Measurements from ENCODE around the gene TMEM236.

TMEM236 gene

GRCh38 chr10:17788646-17789045 lies 36.6 kb downstream of the TMEM236 start:
- no peak for DNase-seq

- no peak for DNase-seq
Measured at GRCh38 chr10:17789396-17789795, 37.4 kb downstream of the TMEM236 start.

GRCh38 chr10:17790651-17791050 lies 38.6 kb downstream of the TMEM236 start:
- no peak for DNase-seq

GRCh38 chr10:17792991-17793390 lies 41.0 kb downstream of the TMEM236 start:
- DNase-seq: no peak

DNA sequence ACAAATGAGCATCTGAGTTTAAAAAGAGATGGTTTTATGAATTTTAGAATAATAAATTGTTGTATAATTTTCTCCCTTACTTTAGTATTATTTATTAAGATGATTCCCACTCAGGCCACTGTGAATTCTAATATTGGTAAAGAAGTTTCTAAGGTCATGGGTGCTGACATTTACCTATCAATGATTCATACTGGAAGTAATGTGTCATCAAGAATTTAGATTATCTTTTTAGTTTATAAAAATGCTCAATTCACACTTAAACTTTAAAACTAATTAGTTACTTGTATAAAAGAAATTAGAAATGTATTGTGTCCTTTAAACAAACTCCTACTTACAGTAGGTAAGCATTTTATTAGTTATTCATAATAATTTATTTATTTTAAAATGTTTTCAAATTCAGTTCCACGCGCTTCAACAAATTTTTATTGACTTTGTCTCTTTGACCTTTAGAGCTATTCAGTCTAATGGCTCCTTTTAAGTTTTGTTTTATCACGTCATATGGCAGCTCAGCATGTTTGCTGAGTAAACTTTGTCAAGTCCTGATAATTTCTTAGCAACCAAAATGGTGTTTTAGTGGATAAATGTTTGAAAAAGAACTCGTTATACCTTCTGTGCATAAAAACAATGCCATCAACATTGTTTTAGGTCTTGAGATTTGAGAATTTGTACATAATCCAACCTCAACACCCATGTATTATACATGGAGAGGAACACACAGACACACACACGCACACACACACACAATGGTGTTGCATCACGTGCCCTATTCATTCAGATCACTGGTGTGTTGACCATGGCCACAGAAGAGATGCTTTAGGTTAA lies 42.0 kb downstream of the TMEM236 start:
- DNase-seq: no peak

DNA sequence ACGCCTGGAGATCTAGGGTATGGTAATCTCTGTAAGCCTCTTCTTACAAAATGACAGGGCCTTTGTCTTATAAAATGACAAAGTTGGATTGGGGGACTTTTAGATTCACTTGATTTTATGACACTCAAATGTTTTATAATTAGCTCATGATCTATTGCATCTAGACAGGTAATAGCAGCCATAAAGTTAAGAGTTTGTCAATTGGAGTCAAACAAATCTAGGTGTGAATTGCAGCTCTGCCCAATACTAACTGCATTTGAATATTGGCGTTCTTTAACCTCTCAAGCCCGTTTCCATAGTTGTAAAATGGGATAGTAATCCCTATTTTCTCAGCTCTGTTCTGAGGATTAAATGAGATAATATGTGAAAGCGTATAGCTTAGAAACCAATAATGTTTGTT lies 43.1 kb downstream of the TMEM236 start:
- no peak for DNase-seq

DNA sequence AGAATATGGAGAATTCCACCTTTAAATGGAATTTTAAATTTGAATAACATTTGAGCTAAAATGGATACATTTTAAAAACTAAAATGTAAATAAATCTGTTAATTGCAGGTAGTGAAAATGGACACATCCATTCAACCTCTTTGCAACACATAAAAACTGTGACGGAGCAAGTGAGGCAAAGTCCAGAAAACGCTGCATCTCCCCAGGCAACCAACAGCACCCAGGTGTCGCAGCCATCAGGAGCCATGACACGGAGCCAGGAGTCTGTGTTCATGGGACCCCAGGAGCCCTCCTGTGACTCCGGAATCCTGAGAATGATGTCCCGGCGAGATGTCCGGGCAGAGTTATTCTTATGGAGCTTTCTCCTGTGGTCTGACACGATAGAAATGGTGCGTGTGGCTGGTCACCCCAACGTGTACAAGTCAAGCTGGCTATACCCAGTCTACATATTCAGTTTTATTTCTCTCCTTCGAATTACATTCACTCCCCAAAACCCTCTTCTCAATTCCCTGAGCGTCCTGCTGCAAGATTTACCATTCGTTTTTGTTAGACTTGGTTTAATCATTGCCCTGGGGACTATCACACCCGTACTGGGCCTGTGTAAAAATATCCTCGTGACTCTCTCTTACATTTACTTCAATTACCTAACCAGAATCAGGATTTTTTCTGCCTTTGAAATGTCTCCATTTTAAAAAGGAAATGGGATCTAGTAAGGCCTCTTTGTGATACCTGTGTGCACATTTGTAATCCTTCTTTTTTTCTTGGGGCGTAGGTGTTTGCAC lies 44.0 kb downstream of the TMEM236 start:
- DNase-seq: no peak

DNA sequence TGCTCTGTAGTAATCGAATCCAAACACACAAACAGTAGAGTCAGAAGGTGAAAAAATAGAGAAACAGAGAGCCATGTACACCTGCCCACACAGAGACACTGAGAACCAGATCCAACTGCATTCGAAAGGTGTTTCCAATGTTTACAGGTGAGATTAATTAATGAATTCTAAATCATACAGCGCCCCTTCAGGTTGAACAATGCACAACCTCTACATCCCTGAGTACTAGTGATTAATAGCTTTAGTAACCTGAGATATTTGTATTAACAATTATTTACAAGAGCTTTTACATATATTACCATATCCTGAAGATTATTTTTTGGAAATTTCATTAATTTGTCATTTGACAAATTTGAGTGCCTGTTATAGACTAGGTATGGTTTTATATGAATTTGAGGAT lies 49.5 kb downstream of the TMEM236 start:
- DNase-seq: no peak

DNA sequence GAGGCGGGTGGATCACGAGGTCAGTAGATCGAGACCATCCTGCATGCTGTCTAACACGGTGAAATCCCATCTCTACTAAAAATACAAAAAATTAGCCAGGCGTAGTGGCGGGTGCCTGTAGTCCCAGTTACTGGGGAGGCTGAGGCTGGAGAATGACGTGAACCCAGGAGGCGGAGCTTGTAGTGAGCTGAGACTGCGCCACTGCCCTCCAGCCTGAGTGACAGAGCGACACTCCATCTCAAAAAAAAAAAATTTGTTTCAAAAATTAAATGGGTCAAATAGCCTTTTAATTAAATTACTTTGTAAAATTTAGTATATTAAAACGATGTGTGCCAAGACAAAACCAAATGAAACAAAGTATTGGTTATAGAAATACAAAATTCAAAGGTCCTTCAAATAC lies 50.3 kb downstream of the TMEM236 start:
- DNase-seq: no peak

DNA sequence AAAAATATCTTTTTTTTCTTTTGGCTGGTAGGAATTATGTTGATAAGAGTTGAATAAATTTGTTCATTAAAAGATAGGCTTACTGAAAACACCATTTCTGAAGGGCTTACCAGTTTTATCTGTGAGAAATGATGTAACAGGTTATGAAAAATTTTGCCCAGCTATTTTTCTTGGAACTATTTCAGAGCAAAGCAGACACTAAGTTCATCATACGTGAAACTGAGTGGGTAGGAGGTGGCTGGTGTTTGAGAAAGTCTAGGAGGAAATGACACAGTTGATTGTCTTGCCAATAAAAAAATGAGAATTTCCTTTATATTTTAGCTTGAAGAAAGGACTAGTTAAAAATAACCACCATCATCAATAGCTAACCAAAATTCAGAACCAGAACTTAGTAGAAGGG lies 51.0 kb downstream of the TMEM236 start:
- DNase-seq: no peak

- no peak for DNase-seq
Measured at GRCh38 chr10:17805330-17805729, 53.3 kb downstream of the TMEM236 start.

- no peak for DNase-seq
Measured at GRCh38 chr10:17805921-17806577, 54.0 kb downstream of the TMEM236 start.

DNA sequence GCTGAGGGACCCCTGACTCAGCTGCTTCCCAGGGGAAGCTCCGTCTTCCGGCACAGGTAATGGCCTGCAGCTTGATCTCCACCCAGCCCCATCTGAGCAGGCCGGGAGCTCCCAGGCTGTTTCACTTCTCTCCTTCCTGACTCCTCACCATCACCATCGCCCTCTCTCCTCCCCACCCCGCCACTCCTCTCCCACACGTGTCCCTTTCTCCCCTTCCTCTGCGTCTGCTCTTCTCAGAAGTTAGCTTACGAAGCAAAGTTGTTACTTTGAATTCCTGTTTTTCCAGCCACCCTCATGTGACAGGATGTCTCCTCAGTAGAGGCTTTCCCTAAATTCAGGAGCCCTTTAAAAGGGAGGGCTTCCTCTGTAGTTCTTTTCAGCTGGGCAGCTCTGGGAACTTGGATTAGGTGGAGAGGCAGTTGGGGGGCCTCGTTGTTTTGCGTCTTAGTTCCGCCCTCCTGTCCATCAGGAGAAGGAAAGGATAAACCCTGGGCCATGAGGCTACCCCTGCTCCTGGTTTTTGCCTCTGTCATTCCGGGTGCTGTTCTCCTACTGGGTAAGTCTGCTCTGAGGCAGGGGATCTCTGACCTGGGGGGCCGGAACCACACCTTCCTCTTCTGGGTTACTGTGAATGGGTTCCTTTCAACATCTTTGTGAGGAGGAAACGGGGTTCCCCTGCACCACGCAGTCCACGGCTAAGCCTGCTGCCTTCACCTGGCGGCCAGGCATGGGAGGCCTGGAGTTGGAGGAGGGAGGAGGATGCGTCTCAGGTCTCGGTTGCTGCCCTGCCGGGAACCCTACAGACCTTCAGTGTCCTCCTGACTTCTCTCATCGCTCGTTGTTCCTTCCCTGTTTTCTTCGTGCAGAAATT lies 57.2 kb downstream of the TMEM236 start, which contains the start of gene MRC1:
TSS of gene MRC1 (plus strand) at position 378 of the 871 bp plus-strand sequence. CDS start at position 496, 118 bp downstream.
- no peak for DNase-seq

GRCh38 chr10:17811146-17811865 lies 59.3 kb downstream of the TMEM236 start:
- no peak for DNase-seq

- no peak for DNase-seq
Measured at GRCh38 chr10:17814973-17815372, 63.0 kb downstream of the TMEM236 start.

- DNase-seq: no peak
Measured at GRCh38 chr10:17816199-17816598, 64.2 kb downstream of the TMEM236 start.

GRCh38 chr10:17817316-17817715 lies 65.3 kb downstream of the TMEM236 start:
- DNase-seq: no peak

DNA sequence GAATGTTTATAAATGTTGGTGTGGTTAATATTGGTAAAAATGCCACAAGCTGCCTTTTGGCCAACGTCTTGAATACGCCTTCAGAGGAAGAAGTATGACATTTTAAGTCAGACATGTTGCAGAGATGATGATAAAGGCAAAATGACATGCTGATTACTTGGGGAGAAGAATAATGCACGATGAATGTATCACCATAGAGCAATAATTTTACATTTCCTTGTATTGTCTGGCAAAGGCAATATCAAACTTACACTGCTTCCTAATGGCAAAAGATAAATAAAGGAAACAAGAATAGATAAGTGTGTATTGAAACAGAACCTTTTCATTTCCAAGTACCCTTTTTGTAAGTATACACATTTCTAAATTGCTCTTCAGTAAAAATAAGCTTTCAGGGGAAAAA lies 65.8 kb downstream of the TMEM236 start:
- no peak for DNase-seq

GRCh38 chr10:17819836-17820235 lies 67.8 kb downstream of the TMEM236 start:
- DNase-seq: no peak

GRCh38 chr10:17820943-17821342 lies 68.9 kb downstream of the TMEM236 start:
- no peak for DNase-seq

DNA sequence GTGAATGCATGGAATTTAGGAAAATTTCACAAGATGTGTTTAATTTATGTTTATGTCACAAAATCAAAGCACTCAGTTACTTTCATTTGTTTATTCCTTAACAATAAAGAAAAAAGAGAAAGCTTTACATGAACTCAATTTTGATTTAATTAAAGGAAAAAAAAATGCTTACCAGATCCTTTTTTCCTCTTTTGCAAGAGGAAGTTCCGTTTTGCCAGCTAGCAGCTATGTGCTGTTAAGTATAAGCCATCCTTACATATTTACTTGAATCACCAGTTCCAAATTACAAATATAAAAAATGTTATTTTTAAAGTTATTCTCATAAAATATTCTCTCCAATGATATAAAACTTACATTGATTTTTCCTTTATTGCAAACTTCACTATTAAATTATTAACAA lies 69.9 kb downstream of the TMEM236 start:
- no peak for DNase-seq

- no peak for DNase-seq
Measured at GRCh38 chr10:17831341-17831740, 79.3 kb downstream of the TMEM236 start.
